ENCODE measurements around the gene CD274. TPM values are rescaled to one million over a fixed set of nuclear protein-coding genes. Genes with fewer than 3 reads are reported as not detected.
"Not testable (repeated sequence)": the region's sequence is repeated elsewhere in the genome, so short reads cannot be mapped to it uniquely, and the experiment has no call there.

Gene CD274
- total and polyA plus RNA-seq, 2 experiments from 2014 or later = 0.07 TPM; not detected in 1

- H3K27me3 ChIP-seq = no peaks in the 10 kb centered on the region
- no peak overlapping the region for H3K4me3 ChIP-seq
- TF ChIP-seq EZH2phosphoT487 (IDR thresholded peaks at IDR 0.05; ENCODE audit: low read depth, severe bottlenecking, unreplicated experiment) (no peak), EZH2 (IDR thresholded peaks at IDR 0.05; ENCODE audit: borderline replicate concordance) (no peak), CTCF (IDR thresholded peaks at IDR 0.05; ENCODE audit: poor library complexity) (no peak)
- no peaks in the 10 kb centered on the region for H3K36me3 ChIP-seq (replicated peaks; ENCODE audit: insufficient read depth, low read depth)
- no peak overlapping the region for H2AFZ ChIP-seq
- WGBS (ENCODE audit: low lambda C conversion rate, missing lambda C conversion rate) = 88% methylated on average over 9 of the region's 9 CpGs
- H3K9me2 ChIP-seq (replicated peaks; ENCODE audit: insufficient read depth) = no peaks in the 10 kb centered on the region
- no peaks in the 10 kb centered on the region for H4K20me1 ChIP-seq (ENCODE audit: insufficient read depth, poor library complexity, severe bottlenecking)
- DNase-seq (ENCODE audit: low spot score) = no peak
- no peaks in the 10 kb centered on the region for H3K4me1 ChIP-seq (ENCODE audit: insufficient read depth)
- no peak overlapping the region for H3K27ac ChIP-seq
- H3K9me3 ChIP-seq (ENCODE audit: low read depth) = no peaks in the 10 kb centered on the region
- H3K79me2 ChIP-seq = no peaks in the 10 kb centered on the region
- H3K4me2 ChIP-seq = no peak overlapping the region
Measured at GRCh38 chr9:5489630-5490490, 39.5 kb downstream of the CD274 start.

GRCh38 chr9:5492965-5493678, 42.8 kb downstream of the CD274 start:
- TF ChIP-seq EZH2 (IDR thresholded peaks at IDR 0.05; ENCODE audit: borderline replicate concordance) = no peak
- TF ChIP-seq EZH2phosphoT487 (IDR thresholded peaks at IDR 0.05; ENCODE audit: low read depth, severe bottlenecking, unreplicated experiment) = no peak
- no peak for TF ChIP-seq CTCF (IDR thresholded peaks at IDR 0.05; ENCODE audit: poor library complexity)
- no peak for DNase-seq (ENCODE audit: low spot score)
- Histone ChIP-seq H2AFZ (no peak overlapping the region), H3K79me2 (no peaks in the 10 kb centered on the region), H3K4me1 (ENCODE audit: insufficient read depth) (no peaks in the 10 kb centered on the region), H3K9me3 (ENCODE audit: low read depth) (no peaks in the 10 kb centered on the region), H3K4me3 (no peak overlapping the region), H4K20me1 (ENCODE audit: insufficient read depth, poor library complexity, severe bottlenecking) (no peaks in the 10 kb centered on the region), H3K36me3 (replicated peaks; ENCODE audit: insufficient read depth, low read depth) (no peaks in the 10 kb centered on the region), H3K27ac (no peak overlapping the region), H3K9me2 (replicated peaks; ENCODE audit: insufficient read depth) (no peaks in the 10 kb centered on the region), H3K4me2 (no peak overlapping the region), H3K27me3 (no peaks in the 10 kb centered on the region)
- WGBS (ENCODE audit: low lambda C conversion rate, missing lambda C conversion rate) = 92% methylated on average over 1 of the region's 1 CpG

GRCh38 chr9:5493679-5494511, 43.6 kb downstream of the CD274 start:
- DNase-seq (ENCODE audit: low spot score) = no peak
- no peaks in the 10 kb centered on the region for H3K4me1 ChIP-seq (ENCODE audit: insufficient read depth)
- no peaks in the 10 kb centered on the region for H3K9me2 ChIP-seq (replicated peaks; ENCODE audit: insufficient read depth)
- TF ChIP-seq CTCF (IDR thresholded peaks at IDR 0.05; ENCODE audit: poor library complexity) = no peak
- no peak for TF ChIP-seq EZH2phosphoT487 (IDR thresholded peaks at IDR 0.05; ENCODE audit: low read depth, severe bottlenecking, unreplicated experiment)
- TF ChIP-seq EZH2 (IDR thresholded peaks at IDR 0.05; ENCODE audit: borderline replicate concordance) = no peak
- H3K4me3 ChIP-seq = no peak overlapping the region
- H3K9me3 ChIP-seq (ENCODE audit: low read depth) = no peaks in the 10 kb centered on the region
- no peak overlapping the region for H3K4me2 ChIP-seq
- no peaks in the 10 kb centered on the region for H4K20me1 ChIP-seq (ENCODE audit: insufficient read depth, poor library complexity, severe bottlenecking)
- H3K27ac ChIP-seq = no peak overlapping the region
- H3K36me3 ChIP-seq (replicated peaks; ENCODE audit: insufficient read depth, low read depth) = no peaks in the 10 kb centered on the region
- H3K27me3 ChIP-seq = no peaks in the 10 kb centered on the region
- no peaks in the 10 kb centered on the region for H3K79me2 ChIP-seq
- whole genome bisulfite sequencing (ENCODE audit: low lambda C conversion rate, missing lambda C conversion rate) = 87% methylated on average over 8 of the region's 8 CpGs
- H2AFZ ChIP-seq = no peak overlapping the region

GRCh38 chr9:5494765-5495164, 44.4 kb downstream of the CD274 start:
- H3K27me3 ChIP-seq; H3K36me3 ChIP-seq (replicated peaks; ENCODE audit: insufficient read depth, low read depth); H3K27ac ChIP-seq; H3K9me2 ChIP-seq (replicated peaks; ENCODE audit: insufficient read depth); H4K20me1 ChIP-seq (ENCODE audit: insufficient read depth, poor library complexity, severe bottlenecking); H3K79me2 ChIP-seq; H3K4me3 ChIP-seq; H2AFZ ChIP-seq; H3K4me1 ChIP-seq (ENCODE audit: insufficient read depth); H3K9me3 ChIP-seq (ENCODE audit: low read depth); H3K4me2 ChIP-seq; DNase-seq (ENCODE audit: low spot score): not testable (repeated sequence)
- WGBS (ENCODE audit: low lambda C conversion rate, missing lambda C conversion rate) = 90% methylated on average over 3 of the region's 3 CpGs
